GM23338 (cell line): ENCODE measurements around the gene VSTM5. TPM values are rescaled to one million over a fixed set of nuclear protein-coding genes. Genes with fewer than 3 reads are reported as not detected.

ENCODE experiments used
- ATAC-seq: fragments of 200-7000 bp; cut with Tn5 transposase; 3 replicates; pipeline ENCODE4 v1.9.1; 2020
- DNase-seq: peaks from one replicate; pipeline ENCODE4 v3.0.0-alpha.2; 2015; ENCODE audit warnings: low spot score
- H2AFZ ChIP-seq: fragments of 200-600 bp; sonication (generic); 2 replicates; pipeline ENCODE4 v1.8.0; 2016; ENCODE audit warnings: antibody characterized with exemption, mild to moderate bottlenecking, moderate library complexity
- H3F3A ChIP-seq: fragments of 200-600 bp; sonication (generic); replicated peaks from 2 replicates; pipeline ENCODE4 v1.8.0; 2017; ENCODE audit warnings: antibody characterized with exemption, mixed run types, low read depth
- H3K27ac ChIP-seq: fragments of 200-600 bp; sonication (generic); 2 replicates; pipeline ENCODE4 v1.6.1; 2016; ENCODE audit warnings: low read depth
- H3K27me3 ChIP-seq: fragments of 200-600 bp; sonication (generic); 2 replicates; pipeline ENCODE4 v1.8.0; 2016; ENCODE audit warnings: mild to moderate bottlenecking, mixed run types, moderate library complexity; ENCODE audit not compliant: insufficient read depth
- H3K36me3 ChIP-seq: fragments of 200-600 bp; sonication (generic); 2 replicates; pipeline ENCODE4 v1.8.0; 2016; ENCODE audit warnings: mild to moderate bottlenecking; ENCODE audit not compliant: insufficient read depth
- H3K4me1 ChIP-seq: fragments of 200-600 bp; sonication (generic); 2 replicates; pipeline ENCODE4 v1.8.0; 2016; ENCODE audit warnings: mild to moderate bottlenecking, moderate library complexity; ENCODE audit not compliant: insufficient read depth
- H3K4me2 ChIP-seq: fragments of 200-600 bp; sonication (generic); 2 replicates; pipeline ENCODE4 v1.7.1; 2017; ENCODE audit warnings: mixed run types
- H3K4me3 ChIP-seq: fragments of 200-600 bp; sonication (generic); 2 replicates; pipeline ENCODE4 v1.6.1; 2016; ENCODE audit warnings: mixed run types
- H3K79me2 ChIP-seq: fragments of 200-600 bp; sonication (generic); replicated peaks from 2 replicates; pipeline ENCODE4 v1.8.0; 2017; ENCODE audit warnings: mild to moderate bottlenecking; ENCODE audit not compliant: insufficient read depth
- H3K9me2 ChIP-seq: fragments of 200-600 bp; sonication (generic); 2 replicates; pipeline ENCODE4 v1.8.0; 2017; ENCODE audit not compliant: insufficient read depth
- H4K20me1 ChIP-seq: fragments of 200-600 bp; sonication (generic); replicated peaks from 2 replicates; pipeline ENCODE4 v1.8.0; 2017; ENCODE audit warnings: mild to moderate bottlenecking; ENCODE audit not compliant: insufficient read depth
- H3K27ac Mint-ChIP-seq: 2 replicates; pipeline ENCODE4 v1.8.0; 2020; ENCODE audit warnings: inconsistent platforms, mild to moderate bottlenecking, moderate library complexity, mixed read lengths
- H3K27me3 Mint-ChIP-seq: 3 replicates; pipeline ENCODE4 v1.8.0; 2022; ENCODE audit warnings: low read depth, mild to moderate bottlenecking, moderate library complexity, mixed read lengths, inconsistent platforms; ENCODE audit not compliant: insufficient read depth, poor library complexity
- H3K36me3 Mint-ChIP-seq: 3 replicates; pipeline ENCODE4 v1.8.0; 2021; ENCODE audit warnings: low read depth, mild to moderate bottlenecking, inconsistent platforms, moderate library complexity, mixed read lengths
- H3K4me1 Mint-ChIP-seq: 3 replicates; pipeline ENCODE4 v1.8.0; 2020; ENCODE audit warnings: mild to moderate bottlenecking, inconsistent platforms, mixed read lengths
- H3K4me3 Mint-ChIP-seq: 3 replicates; pipeline ENCODE4 v1.8.0; 2021; ENCODE audit warnings: moderate library complexity, mild to moderate bottlenecking, inconsistent platforms, mixed read lengths
- H3K9me3 Mint-ChIP-seq: 3 replicates; pipeline ENCODE4 v1.8.0; 2020; ENCODE audit warnings: moderate library complexity, mild to moderate bottlenecking, inconsistent platforms, mixed read lengths
- CREB1 ChIP-seq: fragments of 250-450 bp; sonication (Bioruptor Pico); IDR thresholded peaks from 2 replicates; pipeline ENCODE4 v1.5.0; 2020; ENCODE audit warnings: low read depth, mild to moderate bottlenecking, moderate library complexity
- ETS1 ChIP-seq: IDR thresholded peaks from 2 replicates; pipeline ENCODE4 v1.6.1; 2016; ENCODE audit warnings: antibody characterized with exemption
- EZH2 ChIP-seq: fragments of 200-600 bp; sonication (generic); IDR thresholded peaks from one replicate; pipeline ENCODE4 v1.8.0; 2017; ENCODE audit warnings: antibody characterized with exemption, mild to moderate bottlenecking, low read depth; ENCODE audit not compliant: unreplicated experiment
- EZH2phosphoT487 ChIP-seq: fragments of 200-600 bp; sonication (generic); IDR thresholded peaks from one replicate; pipeline ENCODE4 v1.8.1; 2018; ENCODE audit warnings: antibody characterized with exemption; ENCODE audit not compliant: unreplicated experiment
- JUNB ChIP-seq: IDR thresholded peaks from one replicate; pipeline ENCODE4 v1.6.1; 2016; ENCODE audit warnings: antibody characterized with exemption; ENCODE audit not compliant: unreplicated experiment
- NANOG ChIP-seq: IDR thresholded peaks from 2 replicates; pipeline ENCODE4 v1.6.1; 2016; ENCODE audit warnings: antibody characterized with exemption, borderline replicate concordance
- POLR2AphosphoS5 ChIP-seq: IDR thresholded peaks from 2 replicates; pipeline ENCODE4 v1.6.1; 2016; ENCODE audit warnings: antibody characterized with exemption, low read depth
- STAT1 ChIP-seq: IDR thresholded peaks from one replicate; pipeline ENCODE4 v1.6.1; 2016; ENCODE audit warnings: antibody characterized with exemption; ENCODE audit not compliant: unreplicated experiment
- ZNF114 ChIP-seq: fragments of 250-450 bp; sonication (Bioruptor Pico); IDR thresholded peaks from 2 replicates; pipeline ENCODE4 v1.5.0; 2020; ENCODE audit warnings: mild to moderate bottlenecking, moderate library complexity
- ZNF331 ChIP-seq: fragments of 250-450 bp; sonication (Bioruptor Pico); IDR thresholded peaks from 2 replicates; pipeline ENCODE4 v1.5.0; 2020; ENCODE audit warnings: low read depth, mild to moderate bottlenecking, moderate library complexity
- ZNF462 ChIP-seq: fragments of 250-450 bp; sonication (Bioruptor Pico); IDR thresholded peaks from 2 replicates; pipeline ENCODE4 v1.5.0; 2020; ENCODE audit warnings: mild to moderate bottlenecking, moderate library complexity
- polyA plus RNA-seq: library from polyadenylated mRNA; unstranded; fragments of >200 nt; fragmentation: Nextera tagmentation; extraction: Ambion mirVana; gene quantifications from 2 replicates; pipeline ENCODE4 v1.2.1, GENCODE V29; 2016
- total RNA-seq: library from RNA; depleted of rRNA; stranded (reverse); fragments of >200 nt; shearing (Covaris generic); gene quantifications from 2 replicates; pipeline ENCODE4 v1.2.3, GENCODE V29; 2014
- TF ChIP-seq, protein P1 (sequence below): IDR thresholded peaks from one replicate; pipeline ENCODE4 v1.6.1; 2018; ENCODE audit warnings: antibody characterized with exemption; ENCODE audit not compliant: unreplicated experiment
- TF ChIP-seq, protein P2 (sequence below), 2 experiments: fragments of 200-600 bp in 1 of 2; sonication (generic) in 1 of 2; conservative IDR thresholded peaks; 2 replicates each; pipeline versions ENCODE4 v1.5.1 to v1.6.1; 2016 to 2017; ENCODE audit warnings: antibody characterized with exemption in 2 of 2, low read depth in 2 of 2, mild to moderate bottlenecking in 2 of 2, moderate library complexity in 1 of 2

VSTM5 gene
- total and polyA plus RNA-seq, 2 experiments from 2014 or later = 0.21 to 0.66 TPM

DNA sequence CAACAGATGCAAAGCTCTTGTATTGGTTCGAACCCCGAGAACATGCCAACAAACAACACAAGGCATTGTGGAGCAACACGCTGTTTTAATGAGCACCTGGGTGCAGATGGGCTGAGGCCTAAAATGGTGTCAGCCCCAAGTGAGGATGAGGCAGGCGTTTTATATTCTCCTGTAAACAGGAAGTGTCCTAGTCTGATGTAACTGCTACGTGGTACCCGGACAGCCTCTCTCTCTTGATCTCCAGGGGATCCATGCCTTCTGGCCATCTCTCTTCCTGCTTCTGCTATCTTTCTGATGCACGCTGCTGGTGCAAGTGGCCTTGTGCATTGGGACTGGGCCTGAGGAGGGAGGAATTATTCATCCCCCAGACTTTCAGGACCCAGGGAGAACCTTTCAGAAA lies 19.4 kb upstream of the VSTM5 start:
- H3K27me3 Mint-ChIP-seq = no peaks in the 10 kb centered on the region
- peak overlapping the region; percentile 47; the same call in 1 of the 2 replicates for H2AFZ ChIP-seq
- no peaks in the 10 kb centered on the region for H3K79me2 ChIP-seq
- no peak overlapping the region for H3K4me2 ChIP-seq
- H3K4me1 ChIP-seq = no peaks in the 10 kb centered on the region
- DNase-seq (no peak), ATAC-seq (no peak)
- no peak overlapping the region for H3K4me3 ChIP-seq
- H3K9me3 Mint-ChIP-seq = peaks cover 13% of the 10 kb centered on the region; the same call in 2 of the 3 replicates
- H3K27me3 ChIP-seq = no peaks in the 10 kb centered on the region
- H3K4me1 Mint-ChIP-seq = 0 out of 3 replicates have a peak, but pooled peaks cover 3% of the 10 kb centered on the region
- peaks cover 3% of the 10 kb centered on the region; the same call in 2 of the 3 replicates for H3K36me3 Mint-ChIP-seq
- no peaks in the 10 kb centered on the region for H4K20me1 ChIP-seq
- H3K36me3 ChIP-seq = no peaks in the 10 kb centered on the region
- H3K4me3 Mint-ChIP-seq = no peak overlapping the region
- H3K9me2 ChIP-seq = peaks cover 10% of the 10 kb centered on the region
- no peak overlapping the region for H3K27ac Mint-ChIP-seq
- no peak overlapping the region for H3K27ac ChIP-seq
- no peaks in the 10 kb centered on the region for H3F3A ChIP-seq
- TF ChIP-seq JUNB = no peak
- no peak for TF ChIP-seq EZH2
- TF ChIP-seq ETS1 = no peak
- no peak for TF ChIP-seq POLR2AphosphoS5
- no peak for TF ChIP-seq ZNF114 (CRISPR knock-in tag)
- TF ChIP-seq ZNF331 (CRISPR knock-in tag) = no peak
- TF ChIP-seq, protein P1, sequence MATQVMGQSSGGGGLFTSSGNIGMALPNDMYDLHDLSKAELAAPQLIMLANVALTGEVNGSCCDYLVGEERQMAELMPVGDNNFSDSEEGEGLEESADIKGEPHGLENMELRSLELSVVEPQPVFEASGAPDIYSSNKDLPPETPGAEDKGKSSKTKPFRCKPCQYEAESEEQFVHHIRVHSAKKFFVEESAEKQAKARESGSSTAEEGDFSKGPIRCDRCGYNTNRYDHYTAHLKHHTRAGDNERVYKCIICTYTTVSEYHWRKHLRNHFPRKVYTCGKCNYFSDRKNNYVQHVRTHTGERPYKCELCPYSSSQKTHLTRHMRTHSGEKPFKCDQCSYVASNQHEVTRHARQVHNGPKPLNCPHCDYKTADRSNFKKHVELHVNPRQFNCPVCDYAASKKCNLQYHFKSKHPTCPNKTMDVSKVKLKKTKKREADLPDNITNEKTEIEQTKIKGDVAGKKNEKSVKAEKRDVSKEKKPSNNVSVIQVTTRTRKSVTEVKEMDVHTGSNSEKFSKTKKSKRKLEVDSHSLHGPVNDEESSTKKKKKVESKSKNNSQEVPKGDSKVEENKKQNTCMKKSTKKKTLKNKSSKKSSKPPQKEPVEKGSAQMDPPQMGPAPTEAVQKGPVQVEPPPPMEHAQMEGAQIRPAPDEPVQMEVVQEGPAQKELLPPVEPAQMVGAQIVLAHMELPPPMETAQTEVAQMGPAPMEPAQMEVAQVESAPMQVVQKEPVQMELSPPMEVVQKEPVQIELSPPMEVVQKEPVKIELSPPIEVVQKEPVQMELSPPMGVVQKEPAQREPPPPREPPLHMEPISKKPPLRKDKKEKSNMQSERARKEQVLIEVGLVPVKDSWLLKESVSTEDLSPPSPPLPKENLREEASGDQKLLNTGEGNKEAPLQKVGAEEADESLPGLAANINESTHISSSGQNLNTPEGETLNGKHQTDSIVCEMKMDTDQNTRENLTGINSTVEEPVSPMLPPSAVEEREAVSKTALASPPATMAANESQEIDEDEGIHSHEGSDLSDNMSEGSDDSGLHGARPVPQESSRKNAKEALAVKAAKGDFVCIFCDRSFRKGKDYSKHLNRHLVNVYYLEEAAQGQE = no peak
- TF ChIP-seq NANOG = no peak
- no peak for TF ChIP-seq ZNF462 (CRISPR knock-in tag)
- TF ChIP-seq, protein P2, sequence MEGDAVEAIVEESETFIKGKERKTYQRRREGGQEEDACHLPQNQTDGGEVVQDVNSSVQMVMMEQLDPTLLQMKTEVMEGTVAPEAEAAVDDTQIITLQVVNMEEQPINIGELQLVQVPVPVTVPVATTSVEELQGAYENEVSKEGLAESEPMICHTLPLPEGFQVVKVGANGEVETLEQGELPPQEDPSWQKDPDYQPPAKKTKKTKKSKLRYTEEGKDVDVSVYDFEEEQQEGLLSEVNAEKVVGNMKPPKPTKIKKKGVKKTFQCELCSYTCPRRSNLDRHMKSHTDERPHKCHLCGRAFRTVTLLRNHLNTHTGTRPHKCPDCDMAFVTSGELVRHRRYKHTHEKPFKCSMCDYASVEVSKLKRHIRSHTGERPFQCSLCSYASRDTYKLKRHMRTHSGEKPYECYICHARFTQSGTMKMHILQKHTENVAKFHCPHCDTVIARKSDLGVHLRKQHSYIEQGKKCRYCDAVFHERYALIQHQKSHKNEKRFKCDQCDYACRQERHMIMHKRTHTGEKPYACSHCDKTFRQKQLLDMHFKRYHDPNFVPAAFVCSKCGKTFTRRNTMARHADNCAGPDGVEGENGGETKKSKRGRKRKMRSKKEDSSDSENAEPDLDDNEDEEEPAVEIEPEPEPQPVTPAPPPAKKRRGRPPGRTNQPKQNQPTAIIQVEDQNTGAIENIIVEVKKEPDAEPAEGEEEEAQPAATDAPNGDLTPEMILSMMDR (conservative IDR thresholded peaks at IDR 0.05; ENCODE audit: low read depth in 2 of 2) = no peak
- TF ChIP-seq CREB1 (CRISPR knock-in tag) = no peak
- TF ChIP-seq EZH2phosphoT487 = no peak
- no peak for TF ChIP-seq STAT1
